HG02852 (cell line): ENCODE measurements around the gene KCTD18.

Experiments used
- ATAC-seq: cut with Tn5 transposase; IDR thresholded peaks from one replicate; pipeline ENCODE4 v1.9.1; 2021; ENCODE audit warnings: mild to moderate bottlenecking, moderate library complexity; ENCODE audit not compliant: unreplicated experiment

Gene KCTD18

DNA sequence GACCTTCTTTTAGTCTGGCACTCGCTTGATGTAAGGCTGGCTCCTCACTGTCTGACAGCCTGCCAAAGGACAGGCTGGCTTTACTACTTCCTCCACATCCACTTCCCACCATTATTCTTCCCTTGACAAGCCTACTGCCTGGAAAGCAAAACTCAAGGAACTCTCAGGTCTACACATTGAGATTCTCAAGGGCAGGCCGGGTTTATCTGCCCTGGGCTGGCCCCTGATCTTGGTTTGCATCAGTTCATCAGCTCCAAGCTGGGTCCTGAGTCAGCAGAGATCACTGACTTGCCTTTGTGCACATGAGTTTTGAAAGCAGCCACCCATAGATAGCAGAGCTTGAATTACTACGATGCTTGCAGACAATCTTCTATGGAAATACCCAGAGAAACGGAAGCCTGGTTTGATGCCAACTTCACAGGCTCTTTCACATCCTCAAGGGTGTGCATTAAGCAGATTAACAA is 53.9 kb downstream of the KCTD18 start:
- ATAC-seq, result peak; percentile 41

DNA sequence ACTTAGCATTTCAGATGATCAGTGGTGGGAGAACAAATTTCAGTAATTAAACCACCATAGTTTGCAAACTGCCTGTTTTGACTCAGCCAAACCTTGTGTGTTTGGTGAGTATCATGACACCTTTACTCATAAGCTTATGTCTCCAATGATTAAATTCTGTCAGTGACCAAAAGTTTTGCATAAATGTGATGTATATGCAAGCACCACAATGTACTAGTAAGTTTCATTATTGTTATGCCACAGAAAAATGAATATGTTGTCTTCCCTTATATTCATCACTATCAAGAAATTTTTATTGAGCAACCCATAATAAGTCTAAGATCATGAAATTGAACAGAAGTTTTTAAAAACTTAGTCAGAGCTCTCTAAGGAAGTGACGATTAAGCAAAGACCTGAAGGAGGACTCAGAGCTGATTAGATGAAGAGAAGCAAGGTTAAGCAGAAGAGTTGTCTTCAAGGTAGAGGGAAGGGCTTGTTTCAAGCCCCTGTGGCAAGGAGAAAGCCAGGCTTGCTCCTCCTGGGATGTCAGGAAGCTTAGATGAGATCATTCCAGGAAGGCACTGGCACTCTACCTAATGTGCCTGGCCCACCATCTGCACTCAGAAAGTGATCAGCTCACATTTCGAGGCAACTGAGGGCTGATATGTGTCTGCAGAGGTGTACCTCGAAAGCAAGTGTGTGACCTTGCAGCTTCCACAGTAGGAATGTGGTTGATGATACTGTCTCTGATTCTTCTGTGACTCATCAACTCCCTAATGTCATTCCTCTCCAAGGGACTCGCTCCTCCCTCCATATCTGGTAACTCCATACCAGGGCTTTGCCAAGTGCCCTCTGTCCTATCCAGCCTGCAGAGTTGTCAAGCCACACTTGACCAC is 54.7 kb downstream of the KCTD18 start:
- peak; percentile 85 for ATAC-seq

DNA sequence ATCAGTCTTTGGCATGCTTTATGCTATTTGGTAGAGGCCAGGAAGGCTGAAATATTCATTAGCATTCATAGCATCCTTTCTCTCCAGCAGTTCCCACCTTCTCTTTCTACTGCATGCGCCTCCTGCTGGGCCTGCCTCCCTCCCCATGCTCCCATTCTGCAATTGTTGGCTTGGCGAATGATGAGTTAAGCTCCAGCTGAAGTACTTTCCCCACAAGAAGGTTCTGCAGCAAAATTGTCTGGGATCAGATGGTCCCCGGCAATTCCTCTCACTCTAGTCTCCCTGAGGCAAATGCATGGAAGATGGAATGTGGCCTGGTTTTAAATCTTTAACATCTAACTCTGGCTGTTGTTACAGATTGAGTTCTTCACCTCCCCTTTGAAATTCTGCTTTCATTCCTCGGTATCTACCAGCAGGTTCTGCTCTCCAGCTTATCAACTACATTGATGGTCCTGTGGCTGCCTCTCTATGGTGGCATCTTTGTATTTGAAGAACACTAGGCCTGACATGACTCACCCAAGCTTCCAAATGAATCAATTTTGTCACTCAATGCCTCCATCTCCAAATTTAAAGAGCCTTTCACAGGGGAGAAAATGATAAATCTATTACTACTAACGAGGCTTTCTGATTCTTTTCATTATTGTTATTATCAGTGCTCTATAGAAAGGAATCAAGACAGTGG is 55.9 kb downstream of the KCTD18 start:
- no peak for ATAC-seq

DNA sequence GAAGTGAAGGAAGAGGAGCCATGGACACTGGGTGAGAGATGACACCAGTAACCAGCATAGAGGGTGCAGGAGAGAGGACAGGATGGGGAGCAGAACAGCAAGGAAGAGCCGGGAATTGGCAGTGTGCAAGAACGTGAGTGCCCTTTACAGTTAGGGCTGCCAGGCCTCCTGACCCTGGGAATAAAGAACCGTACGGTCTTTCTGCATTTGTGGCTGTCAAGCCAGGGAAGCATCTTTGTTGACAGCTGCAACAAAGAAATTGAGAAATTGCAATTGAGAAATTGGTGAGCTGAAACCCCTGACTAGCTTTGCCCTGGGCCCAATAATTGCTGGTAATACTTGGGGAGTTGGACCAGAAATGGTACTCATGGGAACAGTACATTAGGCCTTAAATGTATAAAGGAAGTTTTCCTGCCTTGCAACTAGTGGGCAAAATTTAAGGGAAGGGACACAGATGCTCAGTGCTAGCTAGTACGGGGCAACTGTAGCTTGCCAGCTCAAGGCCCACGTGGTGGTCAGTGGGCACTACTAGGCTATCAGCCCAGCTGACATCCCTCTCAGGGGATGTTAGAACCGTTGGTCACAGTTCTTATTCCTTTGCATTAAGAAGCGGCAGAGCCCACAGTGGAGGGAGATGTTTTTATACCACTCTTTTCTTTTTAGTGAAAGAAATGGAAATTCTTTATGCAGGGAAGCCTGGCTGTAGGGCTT is 56.6 kb downstream of the KCTD18 start:
- no peak for ATAC-seq

DNA sequence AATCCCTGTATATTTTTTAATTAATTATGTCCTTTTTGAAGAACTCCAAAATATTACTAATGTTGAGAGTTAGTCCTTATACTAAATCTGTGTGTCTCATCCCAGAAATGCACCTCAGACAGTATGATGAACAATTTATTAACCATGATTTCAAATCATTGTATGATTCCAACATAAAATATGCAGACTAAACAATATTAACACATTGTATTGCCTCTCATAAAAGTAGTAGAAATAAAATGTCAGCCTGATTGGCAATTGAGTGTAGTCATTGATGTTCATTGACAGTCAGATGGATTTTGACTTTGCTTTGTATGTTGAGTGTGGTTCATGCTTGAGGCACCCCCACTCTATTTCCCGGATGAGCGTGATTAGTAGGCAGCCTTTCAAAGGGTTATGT is 57.5 kb downstream of the KCTD18 start:
- no peak for ATAC-seq

DNA sequence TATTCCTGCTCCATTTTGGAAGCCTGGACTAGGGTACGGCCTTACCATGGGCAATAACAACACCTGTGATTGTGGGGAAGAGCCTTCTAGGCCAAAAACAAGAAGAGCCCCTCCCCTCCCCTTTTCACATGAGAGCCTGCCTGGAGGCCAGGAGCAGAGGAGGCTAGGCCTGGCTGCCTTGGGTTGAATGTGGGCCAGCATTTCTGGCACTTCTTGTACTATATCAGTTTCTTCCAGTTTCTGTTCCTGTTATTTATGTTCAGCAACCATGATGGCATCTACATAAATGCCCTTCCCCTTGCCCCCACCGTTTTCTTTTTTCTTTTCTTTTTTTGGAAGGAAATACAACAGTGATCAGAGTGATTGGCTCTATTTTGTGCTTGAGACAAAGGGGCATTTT is 58.4 kb downstream of the KCTD18 start:
- ATAC-seq, result no peak

DNA sequence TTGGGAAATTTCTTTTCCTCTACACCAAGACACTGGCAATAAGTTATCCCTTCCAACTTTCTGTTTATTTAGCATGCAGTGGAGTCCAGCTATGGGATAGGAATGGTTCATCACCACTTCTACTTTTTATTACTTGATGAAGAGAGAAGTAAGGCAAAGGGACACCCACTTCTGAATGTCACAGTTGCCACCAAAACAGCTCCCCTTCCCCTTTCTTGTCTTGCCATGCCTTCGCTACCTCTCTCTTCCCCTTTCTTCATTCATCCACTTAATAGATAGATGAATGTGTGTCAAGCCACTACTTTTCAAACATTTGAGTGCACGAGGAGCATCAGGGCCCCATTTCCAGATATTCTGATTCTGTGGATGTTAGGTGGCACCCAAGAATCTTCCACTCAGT is 59.6 kb downstream of the KCTD18 start:
- ATAC-seq, result no peak

DNA sequence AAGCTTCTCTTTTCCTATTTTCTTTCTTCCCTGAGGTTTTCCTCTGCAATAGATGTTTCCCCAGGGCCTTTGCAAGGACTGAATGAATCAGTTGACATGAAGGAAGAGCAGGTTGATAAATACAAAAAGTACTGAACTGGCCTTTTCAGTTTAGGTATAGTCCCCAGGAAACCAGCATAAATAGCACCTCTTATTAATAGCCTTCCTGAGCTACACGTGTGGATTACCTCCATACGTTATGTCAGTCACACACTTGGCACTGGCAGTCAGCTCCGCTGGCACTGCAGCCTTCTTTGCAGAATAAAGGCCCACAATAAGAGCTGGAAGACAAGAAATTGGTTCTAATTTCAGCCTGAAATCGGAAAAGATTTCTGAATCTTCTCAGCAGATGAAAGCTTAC is 60.7 kb downstream of the KCTD18 start:
- no peak for ATAC-seq

DNA sequence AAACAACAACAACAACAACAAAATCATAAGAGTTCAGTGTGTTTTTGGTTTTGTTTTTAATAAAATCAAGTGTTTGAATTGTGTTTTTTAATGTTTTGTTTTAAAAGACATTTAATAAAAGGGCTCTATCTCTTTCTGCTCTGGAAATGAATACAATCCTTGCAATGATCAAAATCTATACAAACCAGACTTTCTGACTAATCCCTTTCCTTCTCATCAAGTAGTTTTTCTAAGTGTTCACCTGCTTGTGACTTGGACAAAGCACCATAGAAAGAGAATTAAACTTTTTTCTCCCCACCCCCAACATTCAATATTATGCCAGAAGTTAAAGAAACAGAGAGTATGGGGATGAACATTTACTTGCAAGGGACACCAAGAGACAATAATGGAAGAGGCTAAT is 61.4 kb downstream of the KCTD18 start:
- ATAC-seq, result no peak

DNA sequence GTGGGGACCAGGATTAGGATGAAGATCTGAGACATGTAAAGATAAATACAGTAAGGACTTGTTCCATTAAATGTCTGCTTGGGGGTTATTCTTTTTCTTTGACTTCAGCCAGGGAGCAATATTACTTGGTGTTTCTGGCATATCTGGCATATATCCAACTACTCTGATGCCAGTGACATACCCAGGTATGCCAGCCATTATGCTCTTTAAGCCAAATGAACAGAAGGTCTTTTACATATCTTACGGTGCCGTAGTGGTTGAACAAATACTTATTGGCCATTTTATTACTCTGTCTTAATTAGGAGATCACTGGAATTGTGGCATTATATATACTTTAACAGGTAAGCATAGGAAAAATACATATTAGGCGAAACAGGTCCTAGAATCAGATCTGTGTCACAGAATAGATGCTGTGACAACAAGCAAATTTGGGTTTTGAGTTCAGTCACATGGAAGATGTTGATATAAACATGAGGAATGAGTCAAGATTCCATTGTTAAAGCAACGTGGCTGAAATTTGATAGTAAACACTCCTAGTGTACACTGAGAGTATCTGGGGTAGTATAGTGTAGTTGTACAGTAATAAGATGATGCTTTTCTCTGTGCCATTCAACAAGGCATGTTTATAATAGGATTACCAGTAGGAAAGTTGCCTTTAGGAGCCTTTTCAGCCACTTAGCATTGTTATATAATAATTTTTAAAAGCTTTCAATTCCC is 62.6 kb downstream of the KCTD18 start:
- no peak for ATAC-seq

DNA sequence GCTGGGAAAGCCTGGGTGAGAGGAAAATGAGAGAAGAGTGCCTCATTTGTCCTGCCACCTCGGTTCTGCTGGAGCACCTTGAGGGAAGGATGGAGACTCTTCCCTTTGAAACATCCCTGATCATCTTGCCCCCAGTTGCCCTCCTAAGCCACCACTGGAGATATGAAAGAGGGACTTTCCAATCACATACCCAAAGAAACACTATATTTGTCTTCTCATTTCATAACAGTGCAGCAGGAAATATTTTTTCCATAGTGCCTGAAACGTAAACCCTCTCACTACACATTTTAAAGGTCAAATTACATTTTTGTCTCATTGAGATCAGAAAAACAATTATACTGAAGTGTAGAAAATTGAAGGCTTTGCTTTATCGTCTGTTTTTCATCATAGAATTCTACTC is 63.3 kb downstream of the KCTD18 start:
- no peak for ATAC-seq

DNA sequence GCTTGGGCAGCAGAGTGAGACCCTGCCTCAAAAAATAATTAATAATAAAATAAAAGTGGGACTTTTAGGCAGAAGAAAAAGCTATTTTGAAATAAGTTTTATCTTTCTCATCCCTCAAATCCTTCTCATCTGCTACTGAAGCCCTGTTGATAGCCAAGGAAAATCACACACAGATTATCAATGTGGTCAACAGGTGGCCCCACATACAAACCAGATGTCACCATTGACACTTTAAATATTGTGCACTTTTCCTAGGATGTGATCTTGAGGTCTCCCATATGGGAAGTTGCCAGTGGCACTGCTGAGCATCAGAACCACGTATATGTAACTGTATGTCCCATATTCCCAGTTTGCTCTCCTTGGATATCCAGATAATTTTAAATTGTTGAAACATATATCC is 64.6 kb downstream of the KCTD18 start:
- ATAC-seq, result no peak

DNA sequence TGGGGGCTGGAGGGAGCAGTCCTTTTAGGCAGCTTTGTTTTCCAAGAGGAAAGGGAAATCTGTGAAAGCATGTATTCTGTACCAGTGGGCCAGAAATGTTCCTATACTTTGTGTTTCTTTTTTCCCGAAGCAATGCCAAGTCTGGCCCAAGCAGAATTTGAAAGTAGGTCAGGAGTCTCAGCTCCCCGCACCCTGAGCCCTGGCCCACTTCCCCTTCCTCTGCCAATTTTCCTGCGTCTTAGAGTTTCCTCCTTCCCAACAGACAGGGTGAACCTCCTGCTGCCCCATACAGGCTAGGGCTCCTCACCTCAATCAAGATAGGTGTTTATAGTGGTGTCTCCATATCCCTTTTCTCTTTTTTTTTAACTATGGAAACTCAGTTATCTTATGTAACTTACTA is 65.3 kb downstream of the KCTD18 start:
- no peak for ATAC-seq

DNA sequence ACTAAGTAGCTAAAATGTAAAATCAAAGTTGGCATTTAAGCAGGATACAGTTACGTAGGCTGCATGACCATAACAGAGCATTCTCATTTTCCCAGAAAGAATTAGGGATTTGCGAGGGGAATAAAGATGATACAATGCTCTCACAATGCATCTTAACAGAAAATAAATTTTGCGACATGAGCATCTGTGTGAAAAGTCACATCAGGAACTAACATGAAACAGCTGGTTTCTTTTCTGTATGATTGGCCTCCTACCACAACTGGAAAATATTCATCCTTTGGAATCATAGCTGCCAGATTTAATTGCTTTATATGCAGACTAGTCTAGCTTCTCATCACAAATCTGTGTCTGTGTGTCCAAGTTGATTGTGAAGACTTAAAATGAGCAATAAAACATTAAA is 66.0 kb downstream of the KCTD18 start:
- no peak for ATAC-seq

DNA sequence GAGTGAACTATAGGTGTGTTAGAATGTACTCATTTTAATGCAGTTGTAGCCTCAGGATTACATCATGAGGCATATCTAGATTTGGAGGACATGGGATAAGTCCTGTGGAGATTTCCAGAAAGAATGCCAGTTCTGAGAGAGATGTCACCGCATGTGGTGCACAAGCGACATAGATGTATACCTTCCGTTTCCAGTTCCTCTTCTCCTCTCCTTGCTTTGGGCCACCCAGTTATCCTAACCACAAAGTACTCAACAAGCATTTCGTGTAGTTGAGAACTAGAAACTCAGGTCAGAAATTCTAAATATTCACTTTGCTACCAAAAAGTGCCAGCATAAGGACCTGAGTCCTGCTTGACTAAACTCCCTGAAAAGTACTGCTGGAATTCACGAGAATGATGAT is 66.5 kb downstream of the KCTD18 start:
- no peak for ATAC-seq

DNA sequence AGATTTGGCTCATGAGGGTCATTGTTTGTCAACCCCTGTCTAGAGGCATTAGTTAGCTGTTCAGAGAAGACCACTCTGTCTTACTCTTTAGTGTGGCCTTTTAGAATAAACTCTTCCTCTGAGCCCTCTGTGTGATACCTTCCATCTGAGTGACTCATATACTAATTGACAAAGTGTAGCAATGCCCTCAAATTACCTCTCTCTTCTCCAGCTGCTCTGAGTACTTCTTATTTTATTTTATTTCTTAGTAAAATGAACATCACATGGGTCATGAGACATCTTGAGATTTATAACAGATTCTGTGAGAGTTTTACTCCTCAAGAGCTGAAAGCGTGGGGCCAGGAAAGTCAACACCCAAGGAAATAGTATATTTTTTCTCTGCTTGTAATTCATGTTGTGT is 67.4 kb downstream of the KCTD18 start:
- no peak for ATAC-seq

DNA sequence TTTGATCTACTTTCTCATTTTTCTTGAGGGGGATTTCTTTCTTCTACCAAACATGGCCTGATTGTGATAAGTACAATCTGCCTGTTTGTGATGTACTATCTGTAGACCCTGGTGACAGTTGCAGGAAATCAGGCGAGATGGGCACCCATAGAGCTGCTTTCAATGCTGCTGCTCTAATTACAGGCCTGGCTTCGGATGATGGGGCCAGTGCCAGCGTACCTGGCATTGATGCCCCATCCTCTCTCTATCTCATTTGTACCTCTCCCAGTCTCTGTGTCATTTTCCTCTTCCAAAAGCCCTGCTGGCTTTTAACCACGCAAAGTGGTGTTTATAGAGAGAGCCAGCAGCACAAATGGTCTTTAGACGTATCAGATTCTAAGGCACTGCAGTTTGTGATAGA is 69.9 kb downstream of the KCTD18 start:
- ATAC-seq, result no peak
